ENCODE results near the gene SST.

Gene SST

GRCh38 chr3:187626581-187626980 is 43.6 kb downstream of the SST start:
- DNase-seq, result no peak

- no peak for DNase-seq
These were observed 45.6 kb downstream of the SST start for GRCh38 chr3:187624588-187624987.

DNA sequence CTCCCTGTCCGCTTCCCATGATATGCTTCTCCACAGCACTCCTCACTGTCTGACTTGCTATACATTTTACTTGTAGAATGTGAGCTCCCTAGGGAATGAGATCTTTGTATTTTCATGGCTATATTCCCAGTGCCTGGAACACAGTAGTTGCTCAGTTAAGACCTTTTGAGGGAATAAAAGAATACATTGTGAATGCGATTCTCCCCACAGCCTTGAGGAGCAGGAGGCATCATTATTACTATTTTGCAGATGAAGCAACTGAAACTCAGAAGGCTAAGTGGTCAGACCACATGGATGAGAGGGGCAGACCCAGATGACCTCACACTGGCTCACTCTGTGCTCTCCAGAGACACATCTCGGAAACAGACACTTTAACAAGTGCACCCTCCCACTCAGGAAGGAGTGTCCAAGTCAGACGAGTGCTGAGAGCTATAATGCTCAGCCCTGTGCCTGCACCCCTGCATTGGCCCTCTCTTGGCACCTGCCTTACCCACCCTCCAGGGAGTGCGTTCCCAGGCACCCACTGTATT is 46.8 kb downstream of the SST start:
- DNase-seq, result no peak

DNA sequence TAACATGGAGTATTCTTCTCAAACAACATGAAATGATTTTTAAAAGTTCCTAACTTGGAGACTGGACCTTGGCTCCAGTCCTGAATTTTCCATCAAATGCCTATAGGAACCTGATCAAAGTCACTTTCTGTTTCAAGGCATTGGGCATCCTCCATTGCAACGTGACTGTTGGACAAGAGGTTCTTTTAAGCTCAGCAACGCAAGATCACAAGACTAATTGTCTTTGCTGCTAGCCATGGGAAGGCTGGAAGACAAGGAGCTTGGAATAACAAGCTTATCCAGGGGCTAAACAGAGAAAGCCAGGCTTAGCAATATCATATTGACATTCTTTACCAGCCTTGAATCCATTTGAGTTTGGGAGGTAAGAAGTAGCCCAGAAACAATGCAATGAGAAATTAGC is 48.3 kb downstream of the SST start:
- no peak for DNase-seq

DNA sequence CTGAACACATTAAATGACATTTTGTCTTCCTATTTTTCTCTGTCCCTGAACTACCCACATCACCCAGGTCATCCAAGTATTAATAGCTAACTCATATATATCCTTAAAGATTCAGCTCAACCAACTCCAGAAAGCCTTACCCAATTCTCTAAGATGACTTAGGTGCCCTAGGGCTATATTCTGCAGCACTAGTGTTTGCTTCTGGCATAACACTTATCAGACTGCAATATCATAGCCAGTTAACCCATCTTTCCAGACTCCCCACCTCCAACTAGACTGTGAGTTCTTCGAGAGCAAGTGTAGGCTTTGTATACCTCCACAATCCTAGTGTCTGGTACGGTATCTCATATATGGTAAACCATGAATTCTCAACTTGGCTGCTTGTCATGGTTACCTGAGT is 50.7 kb downstream of the SST start:
- no peak for DNase-seq

Measured in right forelimb (tissue), 1 donor.